SU-DHL-6 (cell line): ENCODE data around the gene NKX1-2.

ENCODE experiments used
- H2AFZ ChIP-seq: fragments of 200-600 bp; sonication (generic); 2 replicates; pipeline ENCODE4 v1.6.1; 2014; ENCODE audit warnings: low read depth, mild to moderate bottlenecking, moderate library complexity, mixed read lengths, antibody characterized with exemption, low read length; ENCODE audit not compliant: severe bottlenecking
- H3F3A ChIP-seq: fragments of 200-600 bp; shearing (Covaris generic); 2 replicates; pipeline ENCODE4 v1.6.0; 2016; ENCODE audit warnings: antibody characterized with exemption, mild to moderate bottlenecking; ENCODE audit not compliant: insufficient read depth
- H3K27ac ChIP-seq: fragments of 200-600 bp; sonication (generic); 2 replicates; pipeline ENCODE4 v1.5.1; 2016; ENCODE audit warnings: low read depth, mild to moderate bottlenecking, low read length, moderate library complexity, mixed read lengths
- H3K27me3 ChIP-seq: fragments of 200-600 bp; sonication (generic), shearing (Covaris generic); 2 replicates; pipeline ENCODE4 v1.6.0; 2014; ENCODE audit warnings: mild to moderate bottlenecking, low read length
- H3K36me3 ChIP-seq: fragments of 200-600 bp; sonication (generic); 2 replicates; pipeline ENCODE4 v1.6.1; 2014; ENCODE audit warnings: mild to moderate bottlenecking, low read length, mixed read lengths
- H3K4me2 ChIP-seq: fragments of 300-600, 200-600 bp; shearing (Covaris generic), sonication (generic); 2 replicates; pipeline ENCODE4 v1.6.0; 2014; ENCODE audit warnings: low read length, low read depth, mild to moderate bottlenecking; ENCODE audit not compliant: poor library complexity, severe bottlenecking
- H3K4me3 ChIP-seq: fragments of 200-600 bp; sonication (generic); 2 replicates; pipeline ENCODE4 v1.5.1; 2014; ENCODE audit warnings: antibody characterized with exemption, low read length, mild to moderate bottlenecking, mixed read lengths; ENCODE audit not compliant: insufficient read depth, poor library complexity, severe bottlenecking
- H3K79me2 ChIP-seq: fragments of 200-600 bp; sonication (generic); 2 replicates; pipeline ENCODE4 v1.6.1; 2014; ENCODE audit warnings: mild to moderate bottlenecking, low read length, moderate library complexity; ENCODE audit not compliant: insufficient read depth
- H3K9ac ChIP-seq: fragments of 200-600 bp; sonication (generic); 2 replicates; pipeline ENCODE4 v1.7.0; 2014; ENCODE audit warnings: mild to moderate bottlenecking, low read length
- H3K9me2 ChIP-seq: fragments of 200-600 bp; sonication (generic); replicated peaks from 2 replicates; pipeline ENCODE4 v1.6.1; 2014; ENCODE audit warnings: low read length; ENCODE audit not compliant: insufficient read depth
- H3K9me3 ChIP-seq: fragments of 200-600 bp; sonication (generic); 2 replicates; pipeline ENCODE4 v1.6.1; 2014; ENCODE audit warnings: low read length, mixed read lengths; ENCODE audit not compliant: insufficient read depth
- H4K20me1 ChIP-seq: fragments of 200-600 bp; sonication (generic); 2 replicates; pipeline ENCODE4 v1.6.1; 2014; ENCODE audit warnings: low read depth, mild to moderate bottlenecking, antibody characterized with exemption, low read length, moderate library complexity, mixed read lengths
- EZH2phosphoT487 ChIP-seq: fragments of 200-600 bp; sonication (generic), shearing (Covaris generic); conservative IDR thresholded peaks from 2 replicates; pipeline ENCODE4 v1.6.1; 2018; ENCODE audit warnings: mild to moderate bottlenecking, antibody characterized with exemption, low read length, moderate library complexity, mixed read lengths
- TF ChIP-seq, protein P1 (sequence below): fragments of 200-600 bp; sonication (generic); IDR thresholded peaks from one replicate; pipeline ENCODE4 v1.5.1; 2017; ENCODE audit warnings: antibody characterized with exemption, mild to moderate bottlenecking, low read length, moderate library complexity; ENCODE audit not compliant: insufficient read depth, poor library complexity, severe bottlenecking

The NKX1-2 gene

DNA sequence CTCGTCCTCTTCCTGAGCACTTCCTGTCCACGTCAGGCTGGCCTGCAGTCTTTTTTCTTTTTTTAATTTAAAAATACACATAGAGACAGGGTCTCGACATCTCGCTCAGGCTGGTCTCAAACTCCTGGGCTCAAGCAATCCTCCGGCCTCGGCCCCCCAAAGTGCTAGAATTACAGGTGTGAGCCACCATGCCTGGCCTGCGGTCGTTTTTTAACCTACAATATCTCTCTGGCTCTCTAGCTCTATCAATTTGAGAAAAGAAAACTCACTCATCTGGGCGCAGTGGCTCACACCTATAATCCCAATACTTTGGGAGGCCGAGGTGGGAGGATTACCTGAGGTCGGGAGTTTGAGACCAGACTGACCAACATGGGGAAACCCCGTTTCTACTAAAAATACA, 27.1 kb downstream of the NKX1-2 start:
- Histone ChIP-seq H3K4me2 (no peak overlapping the region), H3K27me3 (no peaks in the 10 kb centered on the region), H3K9ac (no peak overlapping the region), H2AFZ (no peak overlapping the region), H4K20me1 (no peaks in the 10 kb centered on the region), H3K9me2 (no peaks in the 10 kb centered on the region), H3K9me3 (no peaks in the 10 kb centered on the region), H3F3A (no peaks in the 10 kb centered on the region), H3K4me3 (no peak overlapping the region), H3K36me3 (no peaks in the 10 kb centered on the region), H3K27ac (no peak overlapping the region), H3K79me2 (peaks cover 5% of the 10 kb centered on the region; the same call in 1 of the 2 replicates)
- no peak for TF ChIP-seq EZH2phosphoT487
- TF ChIP-seq, protein P1, sequence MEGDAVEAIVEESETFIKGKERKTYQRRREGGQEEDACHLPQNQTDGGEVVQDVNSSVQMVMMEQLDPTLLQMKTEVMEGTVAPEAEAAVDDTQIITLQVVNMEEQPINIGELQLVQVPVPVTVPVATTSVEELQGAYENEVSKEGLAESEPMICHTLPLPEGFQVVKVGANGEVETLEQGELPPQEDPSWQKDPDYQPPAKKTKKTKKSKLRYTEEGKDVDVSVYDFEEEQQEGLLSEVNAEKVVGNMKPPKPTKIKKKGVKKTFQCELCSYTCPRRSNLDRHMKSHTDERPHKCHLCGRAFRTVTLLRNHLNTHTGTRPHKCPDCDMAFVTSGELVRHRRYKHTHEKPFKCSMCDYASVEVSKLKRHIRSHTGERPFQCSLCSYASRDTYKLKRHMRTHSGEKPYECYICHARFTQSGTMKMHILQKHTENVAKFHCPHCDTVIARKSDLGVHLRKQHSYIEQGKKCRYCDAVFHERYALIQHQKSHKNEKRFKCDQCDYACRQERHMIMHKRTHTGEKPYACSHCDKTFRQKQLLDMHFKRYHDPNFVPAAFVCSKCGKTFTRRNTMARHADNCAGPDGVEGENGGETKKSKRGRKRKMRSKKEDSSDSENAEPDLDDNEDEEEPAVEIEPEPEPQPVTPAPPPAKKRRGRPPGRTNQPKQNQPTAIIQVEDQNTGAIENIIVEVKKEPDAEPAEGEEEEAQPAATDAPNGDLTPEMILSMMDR = no peak

DNA sequence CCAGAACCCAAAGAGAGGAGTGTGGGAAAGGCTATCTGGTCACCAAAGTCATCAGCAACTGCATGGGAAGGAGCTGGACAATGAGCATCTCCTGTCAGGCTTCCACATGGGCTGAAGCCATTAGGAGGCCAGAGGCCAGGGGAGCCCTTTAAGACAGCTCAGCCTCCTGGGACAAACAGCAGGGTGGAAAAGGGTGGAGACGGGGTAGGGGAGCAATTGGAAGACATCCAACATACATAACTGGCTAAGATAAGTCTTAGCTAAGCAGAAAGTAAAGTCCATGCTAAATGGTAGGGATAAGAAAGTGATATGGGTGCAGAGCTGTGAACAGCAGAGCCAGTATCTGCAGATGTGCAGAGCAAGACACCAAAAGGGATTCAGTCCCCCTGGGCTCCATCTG, 29.6 kb downstream of the NKX1-2 start:
- TF ChIP-seq EZH2phosphoT487 = no peak
- no peak overlapping the region for H3K9ac ChIP-seq

DNA sequence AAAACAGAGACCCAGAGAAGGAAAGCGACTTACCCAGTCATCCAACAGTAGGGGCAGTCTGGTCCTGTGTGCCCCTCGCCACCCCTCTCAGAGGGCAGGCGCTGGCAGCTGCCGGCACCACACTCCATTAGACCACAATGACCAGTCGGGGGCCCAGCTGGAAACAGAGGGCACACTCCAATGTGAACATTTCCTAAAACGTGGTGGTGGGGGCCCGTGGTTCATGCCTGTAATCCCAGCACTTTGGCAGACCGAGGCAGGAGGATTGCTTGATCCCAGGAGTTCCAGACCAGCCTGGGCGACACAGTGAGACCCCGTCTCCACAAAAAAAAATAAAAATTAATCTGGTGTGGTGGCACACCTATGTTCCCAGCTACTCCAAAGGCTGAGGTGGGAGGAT, 30.2 kb downstream of the NKX1-2 start:
- H3K4me3 ChIP-seq = no peak overlapping the region
- no peaks in the 10 kb centered on the region for H3K27me3 ChIP-seq
- H3K9ac ChIP-seq = no peak overlapping the region
- no peaks in the 10 kb centered on the region for H3K9me2 ChIP-seq
- H3K27ac ChIP-seq = no peak overlapping the region
- H3K36me3 ChIP-seq = no peaks in the 10 kb centered on the region
- H4K20me1 ChIP-seq = no peaks in the 10 kb centered on the region
- 0 out of 2 replicates have a peak, but pooled peaks cover 3% of the 10 kb centered on the region for H3F3A ChIP-seq
- H3K4me2 ChIP-seq = no peak overlapping the region
- no peaks in the 10 kb centered on the region for H3K9me3 ChIP-seq
- H2AFZ ChIP-seq = no peak overlapping the region
- TF ChIP-seq EZH2phosphoT487 = no peak
- TF ChIP-seq, protein P1 = no peak
- peaks cover 8% of the 10 kb centered on the region; the same call in 1 of the 2 replicates for H3K79me2 ChIP-seq

More for the DNA sequence above, 29.6 kb downstream of the NKX1-2 start:
- Histone ChIP-seq H3F3A (0 out of 2 replicates have a peak, but pooled peaks cover under 1% of the 10 kb centered on the region), H3K36me3 (no peaks in the 10 kb centered on the region), H3K9me2 (no peaks in the 10 kb centered on the region), H2AFZ (no peak overlapping the region), H3K27me3 (no peaks in the 10 kb centered on the region), H3K4me3 (no peak overlapping the region), H3K79me2 (peaks cover 8% of the 10 kb centered on the region; the same call in 1 of the 2 replicates), H3K4me2 (no peak overlapping the region), H3K9me3 (no peaks in the 10 kb centered on the region), H3K27ac (no peak overlapping the region), H4K20me1 (no peaks in the 10 kb centered on the region)

DNA sequence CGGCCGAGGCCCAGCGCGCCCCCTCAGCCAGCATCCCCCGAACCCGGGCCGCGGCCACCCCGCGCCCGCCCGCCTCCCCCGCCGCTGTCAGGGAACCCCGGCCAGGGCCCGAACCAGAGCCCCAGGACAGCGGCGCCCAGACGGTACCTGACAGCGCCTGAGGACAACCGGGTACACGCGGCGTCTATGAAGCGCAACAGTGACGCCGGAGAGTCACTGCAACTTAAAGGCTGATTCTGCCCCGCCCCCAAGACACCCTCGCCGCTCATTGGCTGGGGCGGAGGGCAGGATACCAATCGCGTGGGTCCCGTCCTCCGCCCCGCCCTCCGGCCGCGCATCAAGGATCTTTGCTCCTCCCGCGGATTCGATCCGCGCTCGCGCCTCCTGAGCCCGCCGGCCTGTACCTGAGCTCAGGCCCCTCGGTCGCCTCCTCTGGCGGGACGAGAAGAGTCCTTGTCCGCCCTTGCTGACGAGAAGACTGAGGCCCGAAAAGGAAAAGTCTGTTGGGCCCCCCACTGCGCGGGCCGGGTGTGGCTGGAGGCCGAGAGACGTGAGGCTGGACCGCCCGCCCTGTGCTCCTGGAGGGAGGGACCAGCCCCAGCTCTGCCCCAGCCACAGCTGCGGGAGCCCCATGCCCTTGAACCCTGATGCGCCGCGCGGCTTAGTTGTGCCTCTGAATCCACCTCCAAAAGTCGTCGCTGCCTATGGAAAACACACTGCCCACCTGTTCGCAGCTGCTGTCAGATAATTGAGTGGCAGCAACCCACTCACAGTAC, 30.9 kb downstream of the NKX1-2 start, which contains the start of gene OAT:
Gene OAT (minus strand): TSS at position 198 of the 776 bp plus-strand sequence. CDS start 6,752 bp downstream, outside the sequence.
- Histone ChIP-seq H3K36me3 (no peaks in the 10 kb centered on the region), H3K27ac (no peak within 1 kb of the TSS), H2AFZ (peak within 1 kb of the TSS; percentile 89), H3K4me3 (peak within 1 kb of the TSS; percentile 69), H3K9me2 (no peaks in the 10 kb centered on the region), H3K9ac (peak within 1 kb of the TSS; percentile 65), H3F3A (0 out of 2 replicates have a peak, but pooled peaks cover 3% of the 10 kb centered on the region), H4K20me1 (no peaks in the 10 kb centered on the region), H3K4me2 (peak within 1 kb of the TSS; percentile 74), H3K27me3 (no peaks in the 10 kb centered on the region), H3K79me2 (peaks cover 8% of the 10 kb centered on the region), H3K9me3 (no peaks in the 10 kb centered on the region)
- TF ChIP-seq, protein P1 = no peak
- no peak for TF ChIP-seq EZH2phosphoT487
